GM19468 (cell line): ENCODE data around the gene UBE2E1.
A peak's percentile ranks its signal among the peaks of the same experiment; 100 is the strongest.

ENCODE experiments used
- ATAC-seq: cut with Tn5 transposase; IDR thresholded peaks from one replicate; pipeline ENCODE4 v1.9.1; 2021; ENCODE audit warnings: mild to moderate bottlenecking, moderate library complexity, moderate number of reproducible peaks; ENCODE audit not compliant: unreplicated experiment; ENCODE audit errors: extremely low read depth

Gene UBE2E1

GRCh38 chr3:23817508-23818223 lies 11.9 kb downstream of the UBE2E1 start:
- ATAC-seq, result no peak

- no peak for ATAC-seq
Measured at GRCh38 chr3:23819599-23820360, 14.0 kb downstream of the UBE2E1 start.

DNA sequence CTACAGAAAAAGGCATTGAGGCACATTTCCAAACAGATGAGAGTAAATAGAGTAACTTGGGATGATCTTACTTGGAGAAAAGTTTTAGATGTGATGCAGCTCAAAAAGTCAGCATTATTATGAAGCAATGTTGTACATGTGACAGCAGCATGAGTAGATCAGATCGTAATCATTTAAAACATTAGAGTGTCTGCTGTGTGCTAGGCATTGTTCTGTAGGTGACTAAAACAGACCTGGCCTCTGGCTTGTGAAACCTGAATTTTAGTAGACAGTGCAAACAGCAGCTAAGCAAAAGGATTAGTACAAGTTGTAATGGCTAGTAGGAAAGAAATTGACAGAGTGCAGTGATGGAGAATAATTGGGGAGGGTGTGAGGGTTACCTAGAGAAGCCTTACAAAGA lies 15.1 kb downstream of the UBE2E1 start:
- ATAC-seq, result no peak

DNA sequence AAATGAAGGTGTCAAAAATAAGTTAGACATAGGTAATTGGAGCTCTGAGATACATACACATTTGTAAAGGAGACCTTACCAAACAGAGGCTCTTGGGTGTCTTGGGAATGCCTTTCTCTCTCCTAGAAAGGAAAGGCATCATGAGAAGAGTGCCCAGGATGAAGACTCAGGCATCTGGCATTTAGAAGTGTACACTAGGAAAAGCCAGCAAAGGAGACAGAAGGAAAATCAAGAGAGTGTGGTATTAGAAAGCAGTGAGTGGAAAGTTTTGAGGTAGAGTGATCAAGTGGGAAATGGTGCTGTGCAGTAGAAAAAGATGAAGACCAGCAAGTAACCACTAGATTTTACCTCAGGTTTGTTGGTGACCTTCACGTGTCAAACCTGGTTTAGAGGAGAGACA lies 16.1 kb downstream of the UBE2E1 start:
- no peak for ATAC-seq

- no peak for ATAC-seq
Measured at GRCh38 chr3:23822559-23822958, 16.8 kb downstream of the UBE2E1 start.

GRCh38 chr3:23823620-23824019 lies 17.9 kb downstream of the UBE2E1 start:
- ATAC-seq, result no peak

GRCh38 chr3:23824699-23825444 lies 19.1 kb downstream of the UBE2E1 start:
- no peak for ATAC-seq

- no peak for ATAC-seq
Measured at GRCh38 chr3:23825802-23826201, 20.0 kb downstream of the UBE2E1 start.

- no peak for ATAC-seq
Measured at GRCh38 chr3:23826382-23827064, 20.8 kb downstream of the UBE2E1 start.

GRCh38 chr3:23829242-23829934 lies 23.6 kb downstream of the UBE2E1 start:
- no peak for ATAC-seq

- peak; percentile 74 for ATAC-seq
Measured at GRCh38 chr3:23830869-23831484, 25.2 kb downstream of the UBE2E1 start.

DNA sequence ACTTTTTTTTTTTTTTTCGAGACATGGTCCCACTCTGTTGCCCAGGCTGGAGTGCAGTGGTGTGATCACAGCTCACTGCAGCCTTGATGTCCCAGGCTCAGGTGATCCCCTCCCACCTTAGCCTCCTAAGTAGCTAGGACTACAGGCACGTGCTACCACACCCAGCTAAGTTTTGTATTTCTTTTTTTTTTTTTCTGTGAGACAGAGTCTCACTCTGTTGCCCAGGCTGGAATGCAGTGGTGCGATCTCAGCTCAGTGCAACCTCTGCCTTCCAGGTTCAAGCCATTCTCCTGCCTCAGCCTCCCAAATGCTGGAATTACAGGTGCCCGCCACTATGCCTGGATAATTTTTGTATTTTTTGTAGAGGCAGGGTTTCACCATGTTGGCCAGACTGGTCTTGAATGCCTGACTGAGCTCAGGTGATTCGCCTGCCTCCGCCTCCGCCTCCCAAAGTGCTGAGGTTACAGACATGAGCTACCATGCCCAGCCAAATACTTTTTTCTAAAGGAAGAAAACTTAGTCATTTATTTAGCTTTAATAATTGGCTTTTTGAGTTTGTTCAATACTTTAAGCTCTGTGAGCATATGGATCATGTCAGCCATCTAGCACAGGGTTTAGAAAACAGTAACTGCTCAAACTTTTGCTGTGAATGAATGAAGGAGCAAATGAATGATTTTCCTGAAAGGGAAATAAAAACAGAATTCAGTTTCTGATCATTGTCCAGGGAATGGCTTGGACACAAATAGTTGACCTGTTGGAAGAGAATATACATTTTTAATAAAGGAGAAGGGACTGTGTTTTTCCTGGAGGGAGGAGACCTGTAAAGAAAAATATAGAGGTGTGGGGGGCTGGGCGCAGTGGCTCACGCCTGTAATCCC lies 26.0 kb downstream of the UBE2E1 start:
- ATAC-seq, result no peak

DNA sequence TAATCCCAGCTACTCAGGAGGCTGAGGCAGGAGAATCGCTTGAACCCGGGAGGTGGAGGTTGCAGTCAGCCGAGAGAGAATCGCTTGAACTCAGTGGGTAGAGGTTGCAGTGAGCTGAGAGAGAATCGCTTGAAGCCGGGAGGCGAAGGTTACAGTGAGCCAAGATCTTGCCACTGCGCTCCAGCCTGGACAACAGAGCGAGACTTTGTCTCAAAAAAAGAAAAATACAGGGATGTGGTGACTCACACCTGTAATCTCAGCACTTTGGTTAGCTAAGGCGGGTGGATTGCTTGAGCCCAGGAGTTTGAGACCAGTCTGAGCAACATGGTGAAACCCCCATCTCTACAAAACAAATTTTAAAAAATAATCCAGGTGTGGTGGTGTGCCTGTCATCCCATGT lies 26.8 kb downstream of the UBE2E1 start:
- no peak for ATAC-seq

DNA sequence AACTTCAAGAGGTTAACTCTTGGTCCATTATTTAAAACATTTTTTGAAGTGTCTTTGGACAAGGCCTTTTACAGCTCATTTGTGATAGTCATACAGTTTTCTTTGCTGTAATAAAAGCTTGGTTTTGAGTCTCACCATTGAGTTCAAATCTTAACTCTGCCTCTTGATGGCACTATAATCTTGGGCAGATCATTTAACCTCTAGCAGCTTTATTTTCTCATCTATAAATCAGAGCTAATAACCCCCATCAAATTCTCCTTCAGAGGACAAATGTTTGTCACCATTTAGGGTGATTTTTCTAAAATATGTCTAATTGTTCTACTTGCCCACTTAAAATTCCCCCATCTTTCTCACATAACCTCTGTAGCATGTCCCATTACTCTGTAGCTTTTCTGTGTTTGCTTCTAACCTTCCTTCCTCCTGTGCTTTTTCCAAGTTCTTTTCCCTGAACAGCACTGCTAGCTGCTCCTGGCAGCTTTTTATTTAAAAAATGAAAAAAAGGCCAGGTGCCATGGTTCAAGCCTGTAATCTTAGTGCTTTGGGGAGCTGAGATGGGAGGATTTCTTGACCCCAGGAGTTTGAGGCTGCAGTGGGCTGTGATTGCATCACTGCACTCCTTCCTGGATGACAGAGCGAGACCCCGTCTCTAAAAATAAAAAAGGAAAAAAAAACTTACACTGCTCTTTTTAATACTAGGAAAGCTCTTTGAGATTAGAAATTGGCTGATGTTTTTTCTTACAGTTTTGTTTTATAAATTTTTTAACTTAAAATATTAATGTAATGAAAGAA lies 28.5 kb downstream of the UBE2E1 start:
- ATAC-seq, result no peak

DNA sequence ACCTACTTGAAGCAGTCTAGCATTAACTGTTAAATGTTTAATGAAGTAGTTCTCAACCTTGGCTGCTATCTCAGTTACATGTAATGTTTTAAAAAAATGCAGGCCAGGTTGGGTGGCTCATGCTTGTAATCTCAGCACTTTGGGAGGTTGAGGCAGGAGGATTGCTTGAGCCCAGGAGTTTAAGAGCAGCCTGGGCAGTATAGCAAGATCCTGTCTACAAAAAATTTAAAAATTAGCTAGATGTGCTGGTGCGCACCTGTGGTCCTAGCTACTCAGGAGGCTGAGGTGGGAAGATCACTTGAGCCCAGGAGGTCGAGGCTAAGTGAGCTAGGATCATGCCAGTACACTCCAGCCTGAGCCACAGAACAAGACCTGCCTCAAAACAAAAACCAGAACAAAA lies 29.3 kb downstream of the UBE2E1 start:
- ATAC-seq, result no peak

- no peak for ATAC-seq
Measured at GRCh38 chr3:23835802-23836201, 30.0 kb downstream of the UBE2E1 start.

DNA sequence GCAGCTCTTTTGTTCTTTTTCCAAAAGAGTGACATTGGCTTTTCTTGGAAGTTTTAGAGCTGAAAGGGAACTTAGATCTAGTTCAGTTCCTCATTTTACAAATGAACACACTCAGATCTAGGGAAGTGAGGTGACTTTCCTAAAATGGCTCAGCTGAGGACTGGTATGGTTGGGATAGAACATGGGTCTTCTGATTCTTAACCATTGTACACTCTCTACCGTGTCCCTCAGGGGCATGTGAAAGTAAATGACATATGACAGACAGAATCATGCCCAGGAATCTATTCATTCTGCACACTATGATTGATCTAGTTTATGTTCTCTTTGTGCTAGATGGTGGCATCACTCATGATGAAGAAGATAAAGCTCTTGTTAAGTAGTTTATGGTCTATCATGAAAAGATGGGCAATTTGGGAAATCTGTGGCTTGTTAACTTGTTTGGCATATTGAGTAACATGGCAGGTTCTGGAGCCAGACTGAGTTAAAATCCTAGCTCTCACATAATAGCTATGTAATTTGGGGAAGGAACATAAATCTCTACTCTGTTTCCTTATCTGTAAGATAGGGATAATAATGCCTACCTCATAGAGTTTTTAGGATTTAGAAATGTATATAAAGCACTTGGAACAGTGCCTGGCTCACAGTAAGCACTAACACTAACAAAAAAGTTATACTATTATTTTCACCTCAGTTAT lies 30.9 kb downstream of the UBE2E1 start:
- ATAC-seq, result no peak
